Measurements from ENCODE around the gene RAD51B. TPM values are rescaled to one million over a fixed set of nuclear protein-coding genes. Genes with fewer than 3 reads are reported as not detected.
A peak's percentile ranks its signal among the peaks of the same experiment; 100 is the strongest.

The RAD51B gene
- total and polyA plus RNA-seq, 9 of the 15 experiments (the other 6 are each of a cell fraction or from before 2014, with no cell fraction given): 8.5 to 17.3 (median 11.3) TPM

- peak; percentile 86 for TF ChIP-seq CHAMP1 (IDR thresholded peaks at IDR 0.05)
- no peak for TF ChIP-seq FOS (IDR thresholded peaks at IDR 0.05; ENCODE audit: extremely low read depth, insufficient read length)
- no peak for TF ChIP-seq NKRF (IDR thresholded peaks at IDR 0.05; ENCODE audit: borderline replicate concordance)
- TF ChIP-seq KDM1A (IDR thresholded peaks at IDR 0.05): peak; percentile 96 to 97
- no peak for TF ChIP-seq CEBPZ (IDR thresholded peaks at IDR 0.05; ENCODE audit: borderline replicate concordance, low read depth, low read length)
- no peak for TF ChIP-seq KLF6 (CRISPR knock-in tag; IDR thresholded peaks at IDR 0.05; ENCODE audit: borderline replicate concordance)
- TF ChIP-seq RB1 (IDR thresholded peaks at IDR 0.05; ENCODE audit: low read depth): no peak
- TF ChIP-seq VEZF1 (CRISPR knock-in tag; IDR thresholded peaks at IDR 0.05): peak; percentile 63
- TF ChIP-seq ZNF785 (CRISPR knock-in tag; IDR thresholded peaks at IDR 0.05): no peak
- no peak for TF ChIP-seq ZNF212 (CRISPR knock-in tag; IDR thresholded peaks at IDR 0.05)
- TF ChIP-seq GABPB1 (CRISPR knock-in tag; IDR thresholded peaks at IDR 0.05): 0 out of 2 replicates have a peak, but pooled peaks have one; percentile 29
- TF ChIP-seq POLR2H (tag; IDR thresholded peaks at IDR 0.05; ENCODE audit: low read depth): no peak
- TF ChIP-seq SMARCA4 (IDR thresholded peaks at IDR 0.05): peak; percentile 94
- TF ChIP-seq PREB (CRISPR knock-in tag; IDR thresholded peaks at IDR 0.05): no peak
- TF ChIP-seq PTTG1 (tag; IDR thresholded peaks at IDR 0.05; ENCODE audit: low read depth): no peak
- no peak for TF ChIP-seq ILF3 (IDR thresholded peaks at IDR 0.05; ENCODE audit: borderline replicate concordance)
- no peak for TF ChIP-seq FOXA3 (CRISPR knock-in tag; conservative IDR thresholded peaks at IDR 0.05 in 1 of 2, IDR thresholded peaks at IDR 0.05 in 1 of 2)
These were observed 475.8 kb downstream of the RAD51B start (continued) for GRCh38 chr14:68295316-68295816.

Measured in K562 (cell line).